Rectal smooth muscle tissue (tissue), 1 donor: ENCODE measurements around the gene GSTO2.

Source experiments
- H3K27ac ChIP-seq: one replicate; pipeline ENCODE4 v1.7.0; 2013; ENCODE audit warnings: low read depth, low read length, inconsistent platforms
- H3K27me3 ChIP-seq: one replicate; pipeline ENCODE4 v1.7.0; 2013; ENCODE audit warnings: low read length; ENCODE audit not compliant: control insufficient read depth, insufficient read depth
- H3K36me3 ChIP-seq: one replicate; pipeline ENCODE4 v1.7.0; 2013; ENCODE audit warnings: low read length; ENCODE audit not compliant: control insufficient read depth, insufficient read depth
- H3K4me1 ChIP-seq: one replicate; pipeline ENCODE4 v1.7.0; 2013; ENCODE audit warnings: low read length; ENCODE audit not compliant: control insufficient read depth, insufficient read depth
- H3K4me3 ChIP-seq: one replicate; pipeline ENCODE4 v1.7.0; 2013; ENCODE audit warnings: low read length
- H3K9ac ChIP-seq: one replicate; pipeline ENCODE4 v1.7.0; 2013; ENCODE audit warnings: low read length

GSTO2 gene

GRCh38 chr10:104308439-104308903 is 39.5 kb downstream of the GSTO2 start:
- Histone ChIP-seq H3K27me3 (no peaks in the 10 kb centered on the region), H3K27ac (no peak overlapping the region), H3K9ac (no peak overlapping the region), H3K4me3 (no peak overlapping the region), H3K4me1 (no peaks in the 10 kb centered on the region), H3K36me3 (peaks cover 8% of the 10 kb centered on the region)

- Histone ChIP-seq H3K27me3 (no peaks in the 10 kb centered on the region), H3K36me3 (peaks cover 26% of the 10 kb centered on the region), H3K4me1 (no peaks in the 10 kb centered on the region), H3K27ac (no peak overlapping the region), H3K9ac (no peak overlapping the region), H3K4me3 (no peak overlapping the region)
These were observed 41.3 kb downstream of the GSTO2 start for GRCh38 chr10:104309980-104310978.

- no peak overlapping the region for H3K27ac ChIP-seq
- H3K9ac ChIP-seq: no peak overlapping the region
- H3K27me3 ChIP-seq: no peaks in the 10 kb centered on the region
- no peaks in the 10 kb centered on the region for H3K4me1 ChIP-seq
- H3K4me3 ChIP-seq: no peak overlapping the region
- H3K36me3 ChIP-seq: peaks cover 31% of the 10 kb centered on the region
These were observed 42.3 kb downstream of the GSTO2 start for GRCh38 chr10:104311184-104311720.

- H3K4me1 ChIP-seq: peaks cover 10% of the 10 kb centered on the region
- no peaks in the 10 kb centered on the region for H3K27me3 ChIP-seq
- peaks cover 31% of the 10 kb centered on the region for H3K36me3 ChIP-seq
- H3K4me3 ChIP-seq: no peak overlapping the region
- no peak overlapping the region for H3K27ac ChIP-seq
- no peak overlapping the region for H3K9ac ChIP-seq
These were observed 45.9 kb downstream of the GSTO2 start for GRCh38 chr10:104314591-104315485.

- H3K4me1 ChIP-seq: peaks cover 10% of the 10 kb centered on the region
These were observed 46.5 kb downstream of the GSTO2 start for GRCh38 chr10:104315486-104315921.

GRCh38 chr10:104316321-104317099 is 47.5 kb downstream of the GSTO2 start:
- no peak overlapping the region for H3K27ac ChIP-seq
- H3K36me3 ChIP-seq: peaks cover 31% of the 10 kb centered on the region
- H3K9ac ChIP-seq: no peak overlapping the region
- peaks cover 14% of the 10 kb centered on the region for H3K4me1 ChIP-seq
- no peak overlapping the region for H3K4me3 ChIP-seq
- no peaks in the 10 kb centered on the region for H3K27me3 ChIP-seq

More at GRCh38 chr10:104315486-104315921, 46.5 kb downstream of the GSTO2 start:
- no peak overlapping the region for H3K27ac ChIP-seq
- no peak overlapping the region for H3K9ac ChIP-seq
- H3K36me3 ChIP-seq: peaks cover 31% of the 10 kb centered on the region
- H3K27me3 ChIP-seq: no peaks in the 10 kb centered on the region
- H3K4me3 ChIP-seq: no peak overlapping the region

- Histone ChIP-seq H3K4me3 (no peak overlapping the region), H3K27me3 (no peaks in the 10 kb centered on the region), H3K27ac (no peak overlapping the region), H3K36me3 (peaks cover 31% of the 10 kb centered on the region), H3K4me1 (peaks cover 20% of the 10 kb centered on the region), H3K9ac (no peak overlapping the region)
These were observed 48.3 kb downstream of the GSTO2 start for GRCh38 chr10:104317269-104317710.

- Histone ChIP-seq H3K36me3 (peaks cover 29% of the 10 kb centered on the region), H3K4me1 (peaks cover 21% of the 10 kb centered on the region), H3K4me3 (no peak overlapping the region), H3K27ac (no peak overlapping the region), H3K9ac (no peak overlapping the region), H3K27me3 (no peaks in the 10 kb centered on the region)
These were observed 48.8 kb downstream of the GSTO2 start for GRCh38 chr10:104317726-104318299.

- Histone ChIP-seq H3K36me3 (peaks cover 24% of the 10 kb centered on the region), H3K9ac (no peak overlapping the region), H3K4me1 (peaks cover 21% of the 10 kb centered on the region), H3K4me3 (no peak overlapping the region), H3K27me3 (no peaks in the 10 kb centered on the region), H3K27ac (no peak overlapping the region)
These were observed 49.3 kb downstream of the GSTO2 start for GRCh38 chr10:104318326-104318725.

- no peak overlapping the region for H3K27ac ChIP-seq
These were observed 50.1 kb downstream of the GSTO2 start for GRCh38 chr10:104318810-104319741.

More at GRCh38 chr10:104318810-104319741, 50.1 kb downstream of the GSTO2 start:
- peaks cover 17% of the 10 kb centered on the region for H3K36me3 ChIP-seq
- H3K4me3 ChIP-seq: no peak overlapping the region
- H3K27me3 ChIP-seq: no peaks in the 10 kb centered on the region
- peaks cover 21% of the 10 kb centered on the region for H3K4me1 ChIP-seq
- no peak overlapping the region for H3K9ac ChIP-seq
